NCI-H526 (cell line): Measurements from ENCODE around the gene ZNF134.

Experiments
- DNase-seq, 2 experiments: peaks; one replicate each; lab custom pipeline; 2025; lab: John Stamatoyannopoulos, UW

Gene ZNF134

GRCh38 chr19:57613941-57614743 lies at the start of gene ZNF134:
ZNF134 (plus strand) TSS chr19:57614242; CDS start chr19:57619469, 5,227 bp downstream.
- peak; percentile 77 to 95 for DNase-seq

DNA sequence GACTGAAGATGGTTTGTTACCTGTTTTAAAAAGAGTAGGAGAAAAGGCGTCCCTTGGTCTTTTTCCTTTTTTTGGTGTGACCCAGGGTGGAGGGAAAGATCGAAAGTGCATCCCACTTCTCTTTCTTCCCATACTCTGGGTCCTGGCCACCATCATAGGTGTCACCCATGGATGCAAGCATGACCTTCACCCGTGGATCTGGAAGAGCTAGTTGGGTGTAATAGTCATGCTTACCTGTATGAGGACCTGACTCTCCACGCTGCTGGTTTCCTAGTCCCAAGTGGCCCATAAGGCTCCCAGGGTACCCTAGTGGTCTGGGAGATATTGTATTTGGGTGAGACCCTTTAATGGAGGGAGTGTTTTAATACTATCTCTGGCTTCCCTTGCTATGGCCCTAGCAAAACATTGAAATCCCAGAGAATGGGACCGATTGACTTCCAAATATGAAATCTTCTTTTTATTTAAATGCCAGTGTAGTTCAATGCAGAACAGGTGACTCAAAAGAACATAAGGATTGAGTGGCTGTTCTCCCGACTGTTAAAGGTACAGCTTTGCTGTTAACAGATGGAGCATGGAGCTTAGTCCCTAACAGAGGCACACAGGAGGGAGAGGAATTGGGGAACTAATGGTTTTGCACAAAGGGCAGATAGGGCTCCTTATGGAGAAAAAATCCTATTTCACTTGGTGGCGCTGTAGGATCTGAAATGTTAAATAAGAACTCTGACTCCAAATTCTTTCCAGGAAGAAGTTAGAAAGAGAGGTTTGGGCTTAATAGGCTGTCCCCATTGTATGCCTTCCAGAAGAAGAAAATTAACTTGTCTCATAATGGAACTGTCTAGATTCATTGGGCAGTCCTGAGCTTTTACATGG lies 47.4 kb upstream of the ZNF134 start:
- peak in 1 of 2 experiments; percentile 3 for DNase-seq

- no peak for DNase-seq
These were observed 43.3 kb upstream of the ZNF134 start for GRCh38 chr19:57570707-57571106.

- DNase-seq, result no peak
These were observed 41.6 kb upstream of the ZNF134 start for GRCh38 chr19:57572415-57572947.

GRCh38 chr19:57576661-57577060 lies 37.4 kb upstream of the ZNF134 start:
- no peak for DNase-seq

DNA sequence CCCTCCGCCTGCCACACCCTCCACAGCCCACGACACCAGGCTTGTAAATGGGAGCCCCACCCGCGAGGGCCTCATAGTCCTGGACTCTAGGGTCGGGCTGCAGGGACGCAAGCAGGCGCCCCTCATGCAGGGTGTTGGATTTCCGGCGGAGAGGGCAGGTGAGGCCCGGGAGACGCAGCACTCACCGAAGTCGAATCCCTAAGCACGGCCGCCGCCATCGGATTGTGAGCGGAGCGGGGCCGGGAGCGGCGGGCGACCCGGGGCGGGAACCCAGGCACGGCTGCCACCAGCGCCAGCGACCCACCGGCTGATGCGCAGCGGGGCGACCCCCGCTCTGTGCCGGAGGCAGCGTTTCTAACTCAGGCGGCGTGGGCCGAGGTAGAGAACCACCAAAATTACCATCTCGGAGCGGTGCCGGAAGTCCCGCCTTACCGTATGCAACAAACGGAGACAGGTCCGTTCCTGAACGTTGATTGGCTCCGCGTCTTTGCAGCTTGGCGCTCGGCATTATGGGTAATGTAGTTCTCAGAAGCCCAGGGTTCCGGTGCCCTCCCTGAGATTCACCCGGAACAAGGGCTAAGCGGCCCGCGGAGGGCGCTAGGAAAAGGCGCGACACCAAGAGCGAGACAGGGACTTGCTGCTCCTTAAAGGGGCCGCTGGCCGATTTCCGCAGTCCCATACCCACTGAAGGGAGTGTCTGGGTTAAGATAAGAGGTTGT lies 35.4 kb upstream of the ZNF134 start, which contains the start of gene ZNF416:
Gene ZNF416, minus strand, starts transcription at position 425 of the 719 bp plus-strand sequence. Its CDS starts 207 bp downstream, at position 218.
- peak; percentile 97 to 99 for DNase-seq

DNA sequence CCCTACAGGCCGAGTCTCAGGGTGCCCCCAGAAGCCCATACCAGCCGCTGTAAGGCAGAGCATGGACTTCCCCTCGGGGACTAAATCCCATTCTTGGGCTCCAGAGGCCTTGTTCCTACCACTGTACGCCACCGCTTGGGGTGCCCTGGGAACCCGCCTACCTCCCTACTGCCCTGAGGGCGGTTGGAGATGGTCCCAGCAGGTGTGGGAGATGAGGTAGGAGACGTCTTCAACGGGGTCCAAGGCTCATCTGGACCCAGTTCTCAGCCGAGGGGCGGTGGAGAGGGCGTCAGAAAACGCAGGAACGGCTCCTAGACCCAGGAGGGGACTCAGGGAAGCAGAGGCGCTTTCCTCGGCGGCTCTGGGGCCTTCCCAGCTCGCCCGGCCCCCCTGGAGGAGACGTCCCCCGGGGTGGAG lies 30.9 kb upstream of the ZNF134 start:
- DNase-seq, result no peak

- DNase-seq, result peak; percentile 92 to 97
These were observed 30.3 kb upstream of the ZNF134 start, which contains the start of gene ZIK1 for GRCh38 chr19:57583521-57584416. ZIK1 (plus strand) TSS chr19:57584145; CDS start chr19:57584357, 212 bp downstream.

DNA sequence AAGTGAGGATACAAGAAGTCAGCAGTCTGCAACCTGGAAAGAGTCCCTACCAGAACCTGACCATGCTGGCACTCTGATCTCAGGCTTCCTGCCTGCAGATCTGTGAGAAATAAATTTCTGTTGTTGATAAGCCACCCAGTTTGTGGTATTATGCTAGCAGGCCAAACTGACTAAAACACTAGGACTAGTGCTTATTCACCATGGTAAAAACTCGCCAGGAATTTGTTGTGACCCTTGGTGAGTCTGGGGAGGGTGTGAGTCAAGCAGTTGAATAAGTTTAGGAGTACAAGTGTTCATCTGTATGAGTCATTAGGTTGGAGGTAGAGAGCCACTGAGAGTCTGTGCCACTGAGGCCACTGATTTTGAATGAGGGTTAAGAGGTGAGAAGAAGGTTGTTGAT lies 26.5 kb upstream of the ZNF134 start:
- DNase-seq, result no peak

DNA sequence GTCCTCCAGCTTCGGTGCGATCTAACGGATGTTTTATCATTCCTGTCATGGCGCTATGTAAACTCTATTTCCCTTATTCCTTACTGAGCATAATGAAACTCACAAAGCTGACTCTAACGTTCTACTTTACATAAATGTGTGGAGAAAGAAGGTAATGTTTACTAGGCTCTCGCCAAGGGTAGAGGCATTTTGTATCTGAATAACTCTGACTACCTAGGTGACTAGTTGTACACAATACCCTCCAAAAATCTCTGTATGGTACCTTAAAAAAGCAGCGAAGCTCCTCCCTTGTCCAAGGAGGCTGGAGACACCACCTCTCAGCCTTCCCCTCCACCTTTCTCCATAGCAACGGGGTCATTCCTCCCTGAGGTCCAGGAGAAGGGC lies 14.7 kb upstream of the ZNF134 start:
- no peak for DNase-seq

DNA sequence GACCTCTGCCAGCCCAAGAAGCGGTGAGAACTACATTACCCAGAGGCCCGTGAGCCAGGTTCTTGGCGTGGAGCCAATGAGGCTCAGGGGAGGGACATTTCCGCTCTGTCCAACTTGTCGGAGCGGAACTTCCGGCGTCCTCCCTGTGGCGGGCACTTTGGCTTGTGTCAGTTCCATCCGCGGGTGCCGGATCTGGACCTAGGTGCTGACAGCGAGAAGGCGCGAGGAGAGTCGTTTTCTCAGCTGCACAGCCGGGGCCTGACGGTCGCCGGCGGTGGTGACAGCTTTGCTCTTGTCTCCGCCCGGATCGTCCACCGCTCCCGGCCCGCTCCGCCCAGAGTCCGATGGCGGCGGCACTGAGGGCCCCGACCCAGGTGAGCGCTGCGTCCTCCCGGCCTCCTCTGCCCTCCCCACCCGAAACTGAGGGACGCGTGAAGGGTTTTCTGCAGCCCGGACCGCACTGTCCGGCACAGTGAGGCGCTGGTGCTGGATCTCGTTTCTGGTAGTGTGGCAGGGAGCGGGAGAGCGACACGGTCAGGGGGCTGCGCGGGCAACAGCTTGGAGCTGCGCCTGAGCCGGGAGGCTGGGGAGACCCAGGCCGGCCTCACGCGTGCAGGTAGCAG lies 14.2 kb upstream of the ZNF134 start, which contains the start of gene ZNF530:
Gene ZNF530, plus strand, starts transcription at position 125 of the 623 bp plus-strand sequence. CDS start 4,461 bp downstream, outside the sequence.
- DNase-seq, result peak; percentile 80 to 94

GRCh38 chr19:57606931-57607330 lies 7.1 kb upstream of the ZNF134 start:
- no peak for DNase-seq

GRCh38 chr19:57611113-57611512 lies 2.9 kb upstream of the ZNF134 start:
- no peak for DNase-seq

- DNase-seq, result no peak
These were observed 1.3 kb downstream of the ZNF134 start for GRCh38 chr19:57615346-57615745.

- no peak for DNase-seq
These were observed 6.8 kb downstream of the ZNF134 start for GRCh38 chr19:57620673-57621348.

DNA sequence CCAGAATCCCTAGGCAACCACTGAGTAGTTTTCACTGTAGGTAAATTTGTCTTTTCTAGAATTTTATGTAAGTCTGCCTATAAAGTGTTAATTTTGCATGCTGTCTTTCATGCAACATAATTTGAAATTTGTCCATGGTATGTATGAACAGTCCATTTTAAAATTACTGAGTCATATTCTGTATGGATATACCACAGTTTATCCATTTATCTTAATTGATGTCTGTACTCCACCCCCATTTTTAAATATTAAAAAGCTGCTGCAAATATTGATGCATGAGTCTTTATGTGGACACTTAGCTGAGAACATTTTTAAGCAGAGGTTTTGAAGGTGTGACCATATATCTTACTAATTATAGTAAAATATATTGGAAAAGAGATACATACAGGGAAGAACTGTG lies 9.0 kb downstream of the ZNF134 start:
- DNase-seq, result no peak

DNA sequence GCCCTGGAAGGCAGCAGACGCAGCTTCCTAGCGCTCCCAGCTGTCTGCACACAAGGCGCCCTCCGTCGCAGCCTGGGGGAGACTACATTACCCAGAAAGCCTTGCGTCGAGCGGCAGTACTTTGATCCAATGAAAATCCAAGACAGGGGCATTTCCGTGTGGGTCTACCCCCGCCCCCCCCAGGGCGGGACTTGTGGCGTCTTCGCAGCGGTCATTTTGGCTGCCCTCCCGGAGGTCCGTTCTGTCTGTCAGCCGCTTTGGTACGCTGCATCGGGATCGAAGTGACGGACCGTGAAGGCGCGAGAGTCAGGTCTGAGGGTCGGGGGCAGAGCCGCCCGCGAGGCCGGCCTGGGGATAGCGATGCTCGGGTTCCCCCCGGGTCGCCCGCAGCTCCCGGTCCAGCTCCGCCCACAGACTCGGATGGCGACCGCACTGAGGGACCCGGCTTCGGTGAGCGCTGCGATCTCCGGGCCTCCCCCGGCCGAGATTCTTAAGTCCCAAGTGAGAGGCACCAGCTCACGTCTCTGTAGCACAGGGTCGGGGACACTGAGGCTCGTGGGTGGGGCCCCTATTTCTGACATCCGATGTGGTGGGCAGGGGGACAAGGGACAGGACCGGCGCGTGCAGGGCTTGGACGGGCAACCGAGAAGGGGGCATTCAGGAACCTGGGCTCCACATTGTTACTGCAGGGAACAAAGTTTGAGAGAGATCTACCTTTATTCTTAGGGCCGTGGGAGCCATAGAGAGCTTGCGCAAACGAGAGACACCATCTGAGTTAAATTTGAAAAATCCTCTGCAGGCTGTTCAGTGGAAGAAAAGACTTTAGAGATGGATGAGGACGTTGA lies 19.2 kb downstream of the ZNF134 start, which contains the start of gene ZNF211:
Gene ZNF211, plus strand, starts transcription at position 182 of the 845 bp plus-strand sequence. Its CDS starts 179 bp downstream, at position 361.
- peak; percentile 90 to 96 for DNase-seq

- DNase-seq, result no peak
These were observed 19.7 kb downstream of the ZNF134 start for GRCh38 chr19:57633832-57634131.

DNA sequence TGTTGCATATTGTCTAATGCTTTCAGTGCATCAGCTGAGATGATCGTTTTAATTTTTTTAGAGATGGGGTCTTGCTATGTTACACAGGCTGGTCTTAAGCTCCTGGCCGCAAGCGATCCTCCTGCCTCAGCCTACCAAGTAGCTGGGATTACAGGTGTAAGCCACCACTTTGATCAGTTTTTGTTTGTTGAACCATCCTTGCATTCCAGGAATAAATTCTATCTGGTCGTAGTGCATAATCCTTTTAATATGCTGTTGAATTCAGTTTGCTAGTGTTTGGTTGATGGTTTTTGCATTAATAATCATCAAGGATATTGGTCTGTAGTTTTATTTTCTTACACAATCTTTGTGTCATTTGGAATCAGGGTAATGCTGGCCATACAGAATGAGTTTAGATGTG lies 23.3 kb downstream of the ZNF134 start:
- no peak for DNase-seq
